Measurements from ENCODE around the gene PLEKHG1. TPM values are rescaled to one million over a fixed set of nuclear protein-coding genes. Genes with fewer than 3 reads are reported as not detected.

Gene PLEKHG1
- total and polyA plus RNA-seq, 2 experiments from 2014 or later, result 6.3 to 6.8 TPM

DNA sequence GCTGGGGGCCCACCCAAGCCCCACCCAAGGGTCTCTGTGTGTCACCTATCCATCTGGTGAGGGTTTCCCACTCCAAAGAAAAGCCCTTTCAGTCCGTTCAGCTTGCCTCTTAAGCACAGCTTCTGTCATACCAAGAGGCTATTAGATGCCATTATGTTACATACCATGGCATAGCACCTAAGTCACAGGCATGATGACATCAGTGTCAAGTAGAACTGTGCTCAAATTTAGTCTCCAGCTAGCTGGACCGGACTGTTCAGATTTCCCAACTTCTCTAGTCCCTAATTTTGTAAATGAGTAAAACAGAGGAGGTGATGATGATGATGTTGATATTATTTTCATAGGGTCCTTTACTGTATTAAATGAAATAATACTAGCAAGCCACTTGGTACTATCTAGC, 19.2 kb upstream of the PLEKHG1 start:
- H3K9me2 ChIP-seq (replicated peaks; ENCODE audit: insufficient read depth), result no peaks in the 10 kb centered on the region
- H3K4me1 ChIP-seq (ENCODE audit: insufficient read depth), result peaks cover 6% of the 10 kb centered on the region
- H2AFZ ChIP-seq, result no peak overlapping the region
- no peak for DNase-seq (ENCODE audit: low spot score)
- TF ChIP-seq, protein P1, sequence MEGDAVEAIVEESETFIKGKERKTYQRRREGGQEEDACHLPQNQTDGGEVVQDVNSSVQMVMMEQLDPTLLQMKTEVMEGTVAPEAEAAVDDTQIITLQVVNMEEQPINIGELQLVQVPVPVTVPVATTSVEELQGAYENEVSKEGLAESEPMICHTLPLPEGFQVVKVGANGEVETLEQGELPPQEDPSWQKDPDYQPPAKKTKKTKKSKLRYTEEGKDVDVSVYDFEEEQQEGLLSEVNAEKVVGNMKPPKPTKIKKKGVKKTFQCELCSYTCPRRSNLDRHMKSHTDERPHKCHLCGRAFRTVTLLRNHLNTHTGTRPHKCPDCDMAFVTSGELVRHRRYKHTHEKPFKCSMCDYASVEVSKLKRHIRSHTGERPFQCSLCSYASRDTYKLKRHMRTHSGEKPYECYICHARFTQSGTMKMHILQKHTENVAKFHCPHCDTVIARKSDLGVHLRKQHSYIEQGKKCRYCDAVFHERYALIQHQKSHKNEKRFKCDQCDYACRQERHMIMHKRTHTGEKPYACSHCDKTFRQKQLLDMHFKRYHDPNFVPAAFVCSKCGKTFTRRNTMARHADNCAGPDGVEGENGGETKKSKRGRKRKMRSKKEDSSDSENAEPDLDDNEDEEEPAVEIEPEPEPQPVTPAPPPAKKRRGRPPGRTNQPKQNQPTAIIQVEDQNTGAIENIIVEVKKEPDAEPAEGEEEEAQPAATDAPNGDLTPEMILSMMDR (IDR thresholded peaks at IDR 0.05; ENCODE audit: poor library complexity), result no peak
- TF ChIP-seq EZH2 (IDR thresholded peaks at IDR 0.05; ENCODE audit: borderline replicate concordance), result no peak
- TF ChIP-seq EZH2phosphoT487 (IDR thresholded peaks at IDR 0.05; ENCODE audit: low read depth, severe bottlenecking, unreplicated experiment), result no peak
- H3K4me2 ChIP-seq, result no peak overlapping the region
- H3K36me3 ChIP-seq (replicated peaks; ENCODE audit: insufficient read depth, low read depth), result no peaks in the 10 kb centered on the region
- H3K79me2 ChIP-seq, result no peaks in the 10 kb centered on the region
- no peak overlapping the region for H3K27ac ChIP-seq
- WGBS (ENCODE audit: low lambda C conversion rate, missing lambda C conversion rate), result 77% methylated on average over 2 of the region's 2 CpGs
- H3K9me3 ChIP-seq (ENCODE audit: low read depth), result no peaks in the 10 kb centered on the region
- H3K4me3 ChIP-seq, result no peak overlapping the region
- H4K20me1 ChIP-seq (ENCODE audit: insufficient read depth, poor library complexity, severe bottlenecking), result no peaks in the 10 kb centered on the region
- peaks cover 2% of the 10 kb centered on the region for H3K27me3 ChIP-seq

DNA sequence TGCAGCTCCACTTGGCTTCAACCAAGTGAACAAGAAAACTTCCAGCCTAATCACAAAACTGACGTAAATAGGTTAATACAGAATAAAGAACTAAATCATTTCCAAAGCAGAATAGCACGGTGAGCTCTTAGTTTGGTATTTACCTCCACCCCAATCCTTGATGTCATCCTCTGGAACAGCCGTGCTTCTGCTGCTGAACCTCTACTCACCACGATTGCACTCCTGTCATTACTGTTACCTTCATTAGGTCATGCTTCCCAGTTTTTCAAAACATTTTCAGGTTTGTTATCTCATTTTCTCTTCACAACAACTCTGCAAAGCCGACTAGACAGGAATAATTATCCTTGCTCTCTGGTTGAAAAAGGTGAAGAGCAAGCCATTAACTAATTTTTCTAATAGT, 15.6 kb upstream of the PLEKHG1 start:
- H3K9me3 ChIP-seq (ENCODE audit: low read depth), result no peaks in the 10 kb centered on the region

DNA sequence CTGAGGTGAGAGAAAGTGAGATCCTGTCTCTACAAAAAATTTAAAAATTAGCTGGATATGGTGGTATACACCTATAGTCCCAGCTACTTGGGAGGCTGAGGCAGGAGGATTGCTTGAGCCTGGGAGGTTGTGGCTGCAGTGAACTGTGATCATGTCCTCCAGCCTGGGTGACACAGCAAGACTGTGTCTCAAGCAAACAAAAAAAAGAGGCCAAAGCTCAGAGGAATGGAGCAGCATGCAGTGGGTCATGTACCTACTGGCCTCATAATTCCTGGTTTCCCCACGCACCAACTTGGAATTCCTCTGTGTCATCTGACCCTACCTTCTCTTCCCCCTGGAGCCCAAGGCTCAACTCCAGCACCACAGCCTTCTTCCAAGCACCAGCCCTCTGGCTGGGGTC, 15.1 kb upstream of the PLEKHG1 start:
- 100% methylated on average over 1 of the region's 1 CpG for WGBS (ENCODE audit: low lambda C conversion rate, missing lambda C conversion rate)
- H3K79me2 ChIP-seq, result no peaks in the 10 kb centered on the region

More for the DNA sequence above, 15.6 kb upstream of the PLEKHG1 start:
- Histone ChIP-seq H3K4me1 (ENCODE audit: insufficient read depth) (peaks cover 6% of the 10 kb centered on the region), H3K36me3 (replicated peaks; ENCODE audit: insufficient read depth, low read depth) (no peaks in the 10 kb centered on the region), H3K4me2 (no peak overlapping the region), H3K4me3 (no peak overlapping the region), H2AFZ (no peak overlapping the region), H3K79me2 (no peaks in the 10 kb centered on the region), H3K9me2 (replicated peaks; ENCODE audit: insufficient read depth) (no peaks in the 10 kb centered on the region), H4K20me1 (ENCODE audit: insufficient read depth, poor library complexity, severe bottlenecking) (no peaks in the 10 kb centered on the region), H3K27ac (no peak overlapping the region), H3K27me3 (peaks cover 2% of the 10 kb centered on the region)
- DNase-seq (ENCODE audit: low spot score), result no peak
- TF ChIP-seq EZH2phosphoT487 (IDR thresholded peaks at IDR 0.05; ENCODE audit: low read depth, severe bottlenecking, unreplicated experiment) (no peak), EZH2 (IDR thresholded peaks at IDR 0.05; ENCODE audit: borderline replicate concordance) (no peak)
- TF ChIP-seq, protein P1 (IDR thresholded peaks at IDR 0.05; ENCODE audit: poor library complexity), result no peak
- 93% methylated on average over 5 of the region's 5 CpGs for WGBS (ENCODE audit: low lambda C conversion rate, missing lambda C conversion rate)

More for the DNA sequence above, 15.1 kb upstream of the PLEKHG1 start:
- TF ChIP-seq, protein P1 (IDR thresholded peaks at IDR 0.05; ENCODE audit: poor library complexity), result no peak
- TF ChIP-seq EZH2 (IDR thresholded peaks at IDR 0.05; ENCODE audit: borderline replicate concordance) (no peak), EZH2phosphoT487 (IDR thresholded peaks at IDR 0.05; ENCODE audit: low read depth, severe bottlenecking, unreplicated experiment) (no peak)
- H3K9me2 ChIP-seq (replicated peaks; ENCODE audit: insufficient read depth), result no peaks in the 10 kb centered on the region
- no peaks in the 10 kb centered on the region for H3K36me3 ChIP-seq (replicated peaks; ENCODE audit: insufficient read depth, low read depth)
- no peak overlapping the region for H3K27ac ChIP-seq
- H2AFZ ChIP-seq, result no peak overlapping the region
- H4K20me1 ChIP-seq (ENCODE audit: insufficient read depth, poor library complexity, severe bottlenecking), result no peaks in the 10 kb centered on the region
- no peaks in the 10 kb centered on the region for H3K9me3 ChIP-seq (ENCODE audit: low read depth)
- H3K4me3 ChIP-seq, result no peak overlapping the region
- H3K4me1 ChIP-seq (ENCODE audit: insufficient read depth), result peaks cover 6% of the 10 kb centered on the region
- no peak overlapping the region for H3K4me2 ChIP-seq
- H3K27me3 ChIP-seq, result peaks cover 2% of the 10 kb centered on the region
- DNase-seq (ENCODE audit: low spot score), result no peak
